H1 (cell line): Measurements from ENCODE around the gene DOLK. TPM values are rescaled to one million over a fixed set of nuclear protein-coding genes. Genes with fewer than 3 reads are reported as not detected.

Experiments used
- CHD7 ChIP-seq: fragments of 300-600 bp; sonication (generic); IDR thresholded peaks from 2 replicates; pipeline ENCODE4 v1.7.1; 2012; ENCODE audit warnings: low read length, moderate library complexity, mild to moderate bottlenecking, inconsistent platforms; ENCODE audit not compliant: insufficient replicate concordance
- CTCF ChIP-seq, 3 experiments: IDR thresholded peaks; 1 replicate in 2 of 3; 2 replicates in 1 of 3; pipeline versions ENCODE4 v1.5.1 to v1.6.1; 2011; ENCODE audit warnings: low read length in 3 of 3, mild to moderate bottlenecking in 3 of 3, inconsistent platforms in 2 of 3, low read depth in 1 of 3, moderate library complexity in 1 of 3; ENCODE audit not compliant: insufficient read depth in 1 of 3; ENCODE audit errors: control extremely low read depth in 1 of 3
- GABPA ChIP-seq: IDR thresholded peaks from 2 replicates; pipeline ENCODE4 v1.6.1; 2011; ENCODE audit warnings: mild to moderate bottlenecking, low read length, moderate library complexity, borderline replicate concordance; ENCODE audit not compliant: insufficient read depth
- HDAC2 ChIP-seq, 2 experiments: fragments of 300-600 bp in 1 of 2; sonication (generic) in 1 of 2; IDR thresholded peaks; 2 replicates each; pipeline ENCODE4 v1.6.1; 2011 to 2012; ENCODE audit warnings: low read depth in 2 of 2, low read length in 2 of 2, mild to moderate bottlenecking in 2 of 2, moderate library complexity in 2 of 2, borderline replicate concordance in 1 of 2, inconsistent platforms in 1 of 2
- KDM4A ChIP-seq: IDR thresholded peaks from one replicate; pipeline ENCODE4 v1.7.1; 2012; ENCODE audit warnings: low read depth, mild to moderate bottlenecking, moderate library complexity, low read length, inconsistent platforms; ENCODE audit not compliant: severe bottlenecking
- PHF8 ChIP-seq: fragments of 200-600 bp; sonication (generic); conservative IDR thresholded peaks from 2 replicates; pipeline ENCODE4 v1.7.1; 2012; ENCODE audit warnings: low read depth, mild to moderate bottlenecking, inconsistent platforms, low read length, moderate library complexity
- POU5F1 ChIP-seq: IDR thresholded peaks from 2 replicates; pipeline ENCODE4 v1.6.1; 2011; ENCODE audit warnings: low read depth, mild to moderate bottlenecking, low read length, moderate library complexity
- SP2 ChIP-seq: IDR thresholded peaks from 2 replicates; pipeline ENCODE4 v1.6.1; 2012; ENCODE audit warnings: mild to moderate bottlenecking, low read length, inconsistent platforms
- ZNF274 ChIP-seq: IDR thresholded peaks from 2 replicates; pipeline ENCODE4 v1.7.0; 2012; ENCODE audit warnings: low read length, borderline replicate concordance; ENCODE audit errors: extremely low read depth
- polyA plus RNA-seq, 7 experiments: library from polyadenylated mRNA; depleted of rRNA in 3 of 7; stranded (reverse) in 5 of 7; unstranded in 2 of 7; fragments of >200 nt in 5 of 7; fragments of 200-250 nt in 2 of 7; gene quantifications; 1 replicate in 5 of 7; 2 replicates in 1 of 7; 4 replicates in 1 of 7; pipeline versions ENCODE4 v1.2.1 to v1.2.3, GENCODE V29; 2011 to 2013; ENCODE audit warnings: missing spikeins in 2 of 7, mixed read lengths in 2 of 7
- total RNA-seq: library from RNA; stranded (reverse); fragmentation: NEBNext Ultra II Directional; extraction: Animal tissue kit (Norgen Biotek cat#: 25700); gene quantifications from 2 replicates; pipeline ENCODE4 v1.2.1, GENCODE V29; 2021

Gene DOLK
- total and polyA plus RNA-seq, 2 of the 8 experiments (the other 6 are each of a cell fraction or from before 2014, with no cell fraction given) = 17.2 to 44.3 TPM

GRCh38 chr9:128903079-128903461 is 44.3 kb downstream of the DOLK start (continued):
- no peak for TF ChIP-seq CHD7
- no peak for TF ChIP-seq ZNF274
- TF ChIP-seq PHF8 = no peak
- TF ChIP-seq CTCF (IDR thresholded peaks at IDR 0.05; ENCODE audit: control extremely low read depth in 1 of 3, insufficient read depth in 1 of 3, low read depth in 1 of 3, low read length in 3 of 3) = no peak
- no peak for TF ChIP-seq POU5F1
- TF ChIP-seq HDAC2 (IDR thresholded peaks at IDR 0.05; ENCODE audit: borderline replicate concordance in 1 of 2, low read depth in 2 of 2, low read length in 2 of 2) = no peak
- no peak for TF ChIP-seq GABPA
- TF ChIP-seq KDM4A = no peak
- TF ChIP-seq SP2 = no peak
